ENCODE measurements around the gene SEC62. TPM values are rescaled to one million over a fixed set of nuclear protein-coding genes. Genes with fewer than 3 reads are reported as not detected.

The SEC62 gene
- total RNA-seq, 1 experiment from 2014 or later: 51.2 TPM

- TF ChIP-seq, protein P1, sequence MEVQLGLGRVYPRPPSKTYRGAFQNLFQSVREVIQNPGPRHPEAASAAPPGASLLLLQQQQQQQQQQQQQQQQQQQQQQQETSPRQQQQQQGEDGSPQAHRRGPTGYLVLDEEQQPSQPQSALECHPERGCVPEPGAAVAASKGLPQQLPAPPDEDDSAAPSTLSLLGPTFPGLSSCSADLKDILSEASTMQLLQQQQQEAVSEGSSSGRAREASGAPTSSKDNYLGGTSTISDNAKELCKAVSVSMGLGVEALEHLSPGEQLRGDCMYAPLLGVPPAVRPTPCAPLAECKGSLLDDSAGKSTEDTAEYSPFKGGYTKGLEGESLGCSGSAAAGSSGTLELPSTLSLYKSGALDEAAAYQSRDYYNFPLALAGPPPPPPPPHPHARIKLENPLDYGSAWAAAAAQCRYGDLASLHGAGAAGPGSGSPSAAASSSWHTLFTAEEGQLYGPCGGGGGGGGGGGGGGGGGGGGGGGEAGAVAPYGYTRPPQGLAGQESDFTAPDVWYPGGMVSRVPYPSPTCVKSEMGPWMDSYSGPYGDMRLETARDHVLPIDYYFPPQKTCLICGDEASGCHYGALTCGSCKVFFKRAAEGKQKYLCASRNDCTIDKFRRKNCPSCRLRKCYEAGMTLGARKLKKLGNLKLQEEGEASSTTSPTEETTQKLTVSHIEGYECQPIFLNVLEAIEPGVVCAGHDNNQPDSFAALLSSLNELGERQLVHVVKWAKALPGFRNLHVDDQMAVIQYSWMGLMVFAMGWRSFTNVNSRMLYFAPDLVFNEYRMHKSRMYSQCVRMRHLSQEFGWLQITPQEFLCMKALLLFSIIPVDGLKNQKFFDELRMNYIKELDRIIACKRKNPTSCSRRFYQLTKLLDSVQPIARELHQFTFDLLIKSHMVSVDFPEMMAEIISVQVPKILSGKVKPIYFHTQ (CRISPR knock-in tag; IDR thresholded peaks at IDR 0.05): no peak
- TF ChIP-seq TP53 (CRISPR knock-in tag; IDR thresholded peaks at IDR 0.05) (no peak), ATF2 (CRISPR knock-in tag; IDR thresholded peaks at IDR 0.05; ENCODE audit: borderline replicate concordance, low read depth) (no peak), ELF4 (CRISPR knock-in tag; IDR thresholded peaks at IDR 0.05; ENCODE audit: low read depth) (no peak)
- TF ChIP-seq, protein P2, sequence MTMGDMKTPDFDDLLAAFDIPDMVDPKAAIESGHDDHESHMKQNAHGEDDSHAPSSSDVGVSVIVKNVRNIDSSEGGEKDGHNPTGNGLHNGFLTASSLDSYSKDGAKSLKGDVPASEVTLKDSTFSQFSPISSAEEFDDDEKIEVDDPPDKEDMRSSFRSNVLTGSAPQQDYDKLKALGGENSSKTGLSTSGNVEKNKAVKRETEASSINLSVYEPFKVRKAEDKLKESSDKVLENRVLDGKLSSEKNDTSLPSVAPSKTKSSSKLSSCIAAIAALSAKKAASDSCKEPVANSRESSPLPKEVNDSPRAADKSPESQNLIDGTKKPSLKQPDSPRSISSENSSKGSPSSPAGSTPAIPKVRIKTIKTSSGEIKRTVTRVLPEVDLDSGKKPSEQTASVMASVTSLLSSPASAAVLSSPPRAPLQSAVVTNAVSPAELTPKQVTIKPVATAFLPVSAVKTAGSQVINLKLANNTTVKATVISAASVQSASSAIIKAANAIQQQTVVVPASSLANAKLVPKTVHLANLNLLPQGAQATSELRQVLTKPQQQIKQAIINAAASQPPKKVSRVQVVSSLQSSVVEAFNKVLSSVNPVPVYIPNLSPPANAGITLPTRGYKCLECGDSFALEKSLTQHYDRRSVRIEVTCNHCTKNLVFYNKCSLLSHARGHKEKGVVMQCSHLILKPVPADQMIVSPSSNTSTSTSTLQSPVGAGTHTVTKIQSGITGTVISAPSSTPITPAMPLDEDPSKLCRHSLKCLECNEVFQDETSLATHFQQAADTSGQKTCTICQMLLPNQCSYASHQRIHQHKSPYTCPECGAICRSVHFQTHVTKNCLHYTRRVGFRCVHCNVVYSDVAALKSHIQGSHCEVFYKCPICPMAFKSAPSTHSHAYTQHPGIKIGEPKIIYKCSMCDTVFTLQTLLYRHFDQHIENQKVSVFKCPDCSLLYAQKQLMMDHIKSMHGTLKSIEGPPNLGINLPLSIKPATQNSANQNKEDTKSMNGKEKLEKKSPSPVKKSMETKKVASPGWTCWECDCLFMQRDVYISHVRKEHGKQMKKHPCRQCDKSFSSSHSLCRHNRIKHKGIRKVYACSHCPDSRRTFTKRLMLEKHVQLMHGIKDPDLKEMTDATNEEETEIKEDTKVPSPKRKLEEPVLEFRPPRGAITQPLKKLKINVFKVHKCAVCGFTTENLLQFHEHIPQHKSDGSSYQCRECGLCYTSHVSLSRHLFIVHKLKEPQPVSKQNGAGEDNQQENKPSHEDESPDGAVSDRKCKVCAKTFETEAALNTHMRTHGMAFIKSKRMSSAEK (CRISPR knock-in tag; IDR thresholded peaks at IDR 0.05; ENCODE audit: borderline replicate concordance): no peak
Observed at GRCh38 chr3:169923189-169923588, 43.4 kb upstream of the SEC62 start (continued).

DNA sequence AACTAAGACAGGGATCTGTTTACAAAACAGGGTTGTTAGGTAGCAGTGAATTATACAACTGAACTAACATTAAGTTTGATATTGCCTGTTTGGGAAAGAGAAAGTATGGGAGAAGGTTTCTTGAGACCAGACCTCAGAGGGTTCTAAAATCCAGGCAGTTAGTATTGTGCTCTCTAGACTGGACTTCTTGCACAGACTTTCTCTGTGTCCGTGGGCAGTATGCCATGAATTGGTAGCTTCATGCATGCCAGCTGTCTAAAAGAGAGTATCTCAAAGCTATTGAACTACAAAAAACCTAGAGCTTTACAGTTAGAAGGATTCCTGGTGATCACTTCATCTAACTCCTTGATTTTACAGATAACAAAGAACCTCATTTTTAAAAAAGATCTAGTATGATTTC is 42.8 kb upstream of the SEC62 start:
- ATAC-seq: no peak
- Mint-ChIP-seq H3K4me3 (no peak overlapping the region), H3K27ac (no peak overlapping the region), H3K9me3 (no peaks in the 10 kb centered on the region), H3K36me3 (no peaks in the 10 kb centered on the region), H3K27me3 (ENCODE audit: low read depth) (peaks cover 3% of the 10 kb centered on the region; the same call in 1 of the 2 replicates), H3K4me1 (no peaks in the 10 kb centered on the region)
- POLR2A ChIA-PET: no interaction called here
- CTCF ChIA-PET: interaction anchor here (0.6 kb wide), 1 partner anchor 122 kb away, joined by 3 read pairs; no protein-coding TSS in a partner anchor
- no peak for DNase-seq (ENCODE audit: low spot score)
- no peak for TF ChIP-seq SP1 (CRISPR knock-in tag; conservative IDR thresholded peaks at IDR 0.05)
- TF ChIP-seq, protein P3, sequence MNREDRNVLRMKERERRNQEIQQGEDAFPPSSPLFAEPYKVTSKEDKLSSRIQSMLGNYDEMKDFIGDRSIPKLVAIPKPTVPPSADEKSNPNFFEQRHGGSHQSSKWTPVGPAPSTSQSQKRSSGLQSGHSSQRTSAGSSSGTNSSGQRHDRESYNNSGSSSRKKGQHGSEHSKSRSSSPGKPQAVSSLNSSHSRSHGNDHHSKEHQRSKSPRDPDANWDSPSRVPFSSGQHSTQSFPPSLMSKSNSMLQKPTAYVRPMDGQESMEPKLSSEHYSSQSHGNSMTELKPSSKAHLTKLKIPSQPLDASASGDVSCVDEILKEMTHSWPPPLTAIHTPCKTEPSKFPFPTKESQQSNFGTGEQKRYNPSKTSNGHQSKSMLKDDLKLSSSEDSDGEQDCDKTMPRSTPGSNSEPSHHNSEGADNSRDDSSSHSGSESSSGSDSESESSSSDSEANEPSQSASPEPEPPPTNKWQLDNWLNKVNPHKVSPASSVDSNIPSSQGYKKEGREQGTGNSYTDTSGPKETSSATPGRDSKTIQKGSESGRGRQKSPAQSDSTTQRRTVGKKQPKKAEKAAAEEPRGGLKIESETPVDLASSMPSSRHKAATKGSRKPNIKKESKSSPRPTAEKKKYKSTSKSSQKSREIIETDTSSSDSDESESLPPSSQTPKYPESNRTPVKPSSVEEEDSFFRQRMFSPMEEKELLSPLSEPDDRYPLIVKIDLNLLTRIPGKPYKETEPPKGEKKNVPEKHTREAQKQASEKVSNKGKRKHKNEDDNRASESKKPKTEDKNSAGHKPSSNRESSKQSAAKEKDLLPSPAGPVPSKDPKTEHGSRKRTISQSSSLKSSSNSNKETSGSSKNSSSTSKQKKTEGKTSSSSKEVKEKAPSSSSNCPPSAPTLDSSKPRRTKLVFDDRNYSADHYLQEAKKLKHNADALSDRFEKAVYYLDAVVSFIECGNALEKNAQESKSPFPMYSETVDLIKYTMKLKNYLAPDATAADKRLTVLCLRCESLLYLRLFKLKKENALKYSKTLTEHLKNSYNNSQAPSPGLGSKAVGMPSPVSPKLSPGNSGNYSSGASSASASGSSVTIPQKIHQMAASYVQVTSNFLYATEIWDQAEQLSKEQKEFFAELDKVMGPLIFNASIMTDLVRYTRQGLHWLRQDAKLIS (CRISPR knock-in tag; IDR thresholded peaks at IDR 0.05; ENCODE audit: borderline replicate concordance): no peak

- DNase-seq (ENCODE audit: low spot score) (no peak), ATAC-seq (no peak)
- H3K4me1 Mint-ChIP-seq: no peaks in the 10 kb centered on the region
- no peaks in the 10 kb centered on the region for H3K9me3 Mint-ChIP-seq
- peaks cover 3% of the 10 kb centered on the region; the same call in 1 of the 2 replicates for H3K27me3 Mint-ChIP-seq (ENCODE audit: low read depth)
- ChIA-PET CTCF (interaction anchor here (0.6 kb wide), 1 partner anchor 82 kb away, joined by 3 read pairs; no protein-coding TSS in a partner anchor), POLR2A (no interaction called here)
- H3K27ac Mint-ChIP-seq: no peak overlapping the region
- H3K4me3 Mint-ChIP-seq: no peak overlapping the region
- no peaks in the 10 kb centered on the region for H3K36me3 Mint-ChIP-seq
- TF ChIP-seq, protein P2 (CRISPR knock-in tag; IDR thresholded peaks at IDR 0.05; ENCODE audit: borderline replicate concordance): no peak
- no peak for TF ChIP-seq CDX4 (CRISPR knock-in tag; IDR thresholded peaks at IDR 0.05; ENCODE audit: borderline replicate concordance)
- TF ChIP-seq, protein P4, sequence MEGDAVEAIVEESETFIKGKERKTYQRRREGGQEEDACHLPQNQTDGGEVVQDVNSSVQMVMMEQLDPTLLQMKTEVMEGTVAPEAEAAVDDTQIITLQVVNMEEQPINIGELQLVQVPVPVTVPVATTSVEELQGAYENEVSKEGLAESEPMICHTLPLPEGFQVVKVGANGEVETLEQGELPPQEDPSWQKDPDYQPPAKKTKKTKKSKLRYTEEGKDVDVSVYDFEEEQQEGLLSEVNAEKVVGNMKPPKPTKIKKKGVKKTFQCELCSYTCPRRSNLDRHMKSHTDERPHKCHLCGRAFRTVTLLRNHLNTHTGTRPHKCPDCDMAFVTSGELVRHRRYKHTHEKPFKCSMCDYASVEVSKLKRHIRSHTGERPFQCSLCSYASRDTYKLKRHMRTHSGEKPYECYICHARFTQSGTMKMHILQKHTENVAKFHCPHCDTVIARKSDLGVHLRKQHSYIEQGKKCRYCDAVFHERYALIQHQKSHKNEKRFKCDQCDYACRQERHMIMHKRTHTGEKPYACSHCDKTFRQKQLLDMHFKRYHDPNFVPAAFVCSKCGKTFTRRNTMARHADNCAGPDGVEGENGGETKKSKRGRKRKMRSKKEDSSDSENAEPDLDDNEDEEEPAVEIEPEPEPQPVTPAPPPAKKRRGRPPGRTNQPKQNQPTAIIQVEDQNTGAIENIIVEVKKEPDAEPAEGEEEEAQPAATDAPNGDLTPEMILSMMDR (IDR thresholded peaks at IDR 0.05): no peak
Observed at GRCh38 chr3:169929830-169930519, 36.6 kb upstream of the SEC62 start.

Data from WTC11 (cell line).